Calu3 (cell line): Measurements from ENCODE around the gene SNRPA1. TPM values are rescaled to one million over a fixed set of nuclear protein-coding genes. Genes with fewer than 3 reads are reported as not detected.

Source experiments
- BruUV-seq: library from RNA; stranded (reverse); fragments of 400-500 nt; replicated peaks from 2 replicates; lab custom pipeline; 2021; lab: Mats Ljungman, UMichigan
- CTCF ChIA-PET: fragments of 300-600 bp; sonication (Branson Sonifier 250); formaldehyde crosslinking; loops from one replicate; lab custom pipeline; 2022; ENCODE audit warnings: antibody characterized with exemption; lab: Charles Lee
- DNase-seq: peaks from one replicate; pipeline ENCODE4 v3.0.0; 2022
- H3K27ac Mint-ChIP-seq: one replicate; pipeline ENCODE4 v1.8.0; 2022; ENCODE audit warnings: mixed read lengths; ENCODE audit not compliant: unreplicated experiment
- H3K27me3 Mint-ChIP-seq: one replicate; pipeline ENCODE4 v1.8.0; 2022; ENCODE audit warnings: mixed read lengths; ENCODE audit not compliant: unreplicated experiment
- H3K36me3 Mint-ChIP-seq: one replicate; pipeline ENCODE4 v1.8.0; 2022; ENCODE audit warnings: mild to moderate bottlenecking, moderate library complexity, mixed read lengths; ENCODE audit not compliant: insufficient read depth, unreplicated experiment
- H3K4me1 Mint-ChIP-seq: one replicate; pipeline ENCODE4 v1.8.0; 2022; ENCODE audit warnings: mild to moderate bottlenecking, low read depth, mixed read lengths; ENCODE audit not compliant: unreplicated experiment
- H3K4me3 Mint-ChIP-seq: one replicate; pipeline ENCODE4 v1.8.0; 2022; ENCODE audit warnings: mild to moderate bottlenecking, low read depth, moderate library complexity, mixed read lengths; ENCODE audit not compliant: unreplicated experiment
- H3K9me3 Mint-ChIP-seq: one replicate; pipeline ENCODE4 v1.8.0; 2022; ENCODE audit warnings: low read depth, mixed read lengths; ENCODE audit not compliant: unreplicated experiment
- intact Hi-C: fragments of 100-400 bp; cut with micrococcal nuclease; formaldehyde crosslinking; loops from one replicate; pipeline ENCODE4 v1.10.0; 2022; ENCODE audit not compliant: unreplicated experiment
- total RNA-seq: library from RNA; stranded (reverse); gene quantifications from 2 replicates; pipeline ENCODE4 v1.2.3, GENCODE V29; 2022
- TF ChIP-seq, protein P1 (sequence below): fragments of 200-600 bp; IDR thresholded peaks from one replicate; pipeline ENCODE4 v1.8.0; 2022; ENCODE audit warnings: antibody characterized with exemption; ENCODE audit not compliant: unreplicated experiment

The SNRPA1 gene
- total RNA-seq, 1 experiment from 2014 or later, result 140 TPM

DNA sequence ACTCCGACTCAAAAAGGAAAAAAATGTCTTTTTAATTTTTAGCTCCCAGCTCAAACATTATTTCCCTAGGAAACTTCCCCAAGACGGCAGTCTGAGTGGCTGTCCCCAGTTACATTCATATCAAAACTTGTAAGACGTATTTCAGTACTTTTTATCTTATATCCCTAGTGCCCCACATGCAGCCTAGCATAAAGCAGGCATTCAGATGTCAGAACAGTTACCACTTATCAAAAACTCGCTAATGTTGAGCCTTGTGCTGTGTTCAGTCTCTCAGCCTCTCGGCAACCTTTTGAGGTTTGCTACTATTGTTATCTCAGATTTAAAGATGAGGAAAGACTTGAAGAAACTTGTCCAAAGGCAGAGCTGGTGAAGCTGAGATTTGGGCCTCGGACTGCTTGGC is 11.1 kb downstream of the SNRPA1 start:
- CTCF ChIA-PET, result no interaction called here
- Mint-ChIP-seq H3K9me3 (no peaks in the 10 kb centered on the region), H3K27ac (no peak overlapping the region), H3K4me1 (peaks cover 8% of the 10 kb centered on the region), H3K36me3 (peaks cover 77% of the 10 kb centered on the region), H3K27me3 (no peaks in the 10 kb centered on the region), H3K4me3 (no peak overlapping the region)
- intact Hi-C loops, result no loop called here
- TF ChIP-seq, protein P1, sequence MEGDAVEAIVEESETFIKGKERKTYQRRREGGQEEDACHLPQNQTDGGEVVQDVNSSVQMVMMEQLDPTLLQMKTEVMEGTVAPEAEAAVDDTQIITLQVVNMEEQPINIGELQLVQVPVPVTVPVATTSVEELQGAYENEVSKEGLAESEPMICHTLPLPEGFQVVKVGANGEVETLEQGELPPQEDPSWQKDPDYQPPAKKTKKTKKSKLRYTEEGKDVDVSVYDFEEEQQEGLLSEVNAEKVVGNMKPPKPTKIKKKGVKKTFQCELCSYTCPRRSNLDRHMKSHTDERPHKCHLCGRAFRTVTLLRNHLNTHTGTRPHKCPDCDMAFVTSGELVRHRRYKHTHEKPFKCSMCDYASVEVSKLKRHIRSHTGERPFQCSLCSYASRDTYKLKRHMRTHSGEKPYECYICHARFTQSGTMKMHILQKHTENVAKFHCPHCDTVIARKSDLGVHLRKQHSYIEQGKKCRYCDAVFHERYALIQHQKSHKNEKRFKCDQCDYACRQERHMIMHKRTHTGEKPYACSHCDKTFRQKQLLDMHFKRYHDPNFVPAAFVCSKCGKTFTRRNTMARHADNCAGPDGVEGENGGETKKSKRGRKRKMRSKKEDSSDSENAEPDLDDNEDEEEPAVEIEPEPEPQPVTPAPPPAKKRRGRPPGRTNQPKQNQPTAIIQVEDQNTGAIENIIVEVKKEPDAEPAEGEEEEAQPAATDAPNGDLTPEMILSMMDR, result no peak
- no peak for DNase-seq
- no TSS peak for BruUV-seq

DNA sequence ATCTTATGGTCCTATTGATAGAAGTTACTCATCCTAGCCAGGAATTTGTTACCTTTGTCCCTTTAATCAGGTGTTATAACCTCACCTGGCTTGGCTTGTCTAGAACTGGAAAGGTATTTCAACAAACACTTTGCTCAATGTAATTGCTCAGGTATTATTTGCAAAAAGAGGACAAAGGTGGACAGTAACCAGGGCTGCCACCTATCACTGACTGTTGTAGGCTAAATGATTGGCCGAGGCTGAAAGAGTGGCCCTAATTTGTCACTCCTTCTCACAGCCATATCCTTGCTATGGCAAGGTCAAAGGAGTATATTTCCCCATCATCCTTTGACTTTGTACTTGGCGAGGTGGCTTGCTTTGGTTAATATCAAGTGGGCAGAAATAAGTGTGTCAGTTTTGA is 15.0 kb downstream of the SNRPA1 start:
- Mint-ChIP-seq H3K36me3 (peaks cover 83% of the 10 kb centered on the region), H3K4me3 (no peak overlapping the region), H3K27ac (no peak overlapping the region), H3K4me1 (peaks cover 1% of the 10 kb centered on the region), H3K9me3 (no peaks in the 10 kb centered on the region), H3K27me3 (no peaks in the 10 kb centered on the region)
- intact Hi-C loops, result no loop called here
- DNase-seq, result no peak
- CTCF ChIA-PET, result no interaction called here
- no TSS peak for BruUV-seq
- TF ChIP-seq, protein P1, result no peak

DNA sequence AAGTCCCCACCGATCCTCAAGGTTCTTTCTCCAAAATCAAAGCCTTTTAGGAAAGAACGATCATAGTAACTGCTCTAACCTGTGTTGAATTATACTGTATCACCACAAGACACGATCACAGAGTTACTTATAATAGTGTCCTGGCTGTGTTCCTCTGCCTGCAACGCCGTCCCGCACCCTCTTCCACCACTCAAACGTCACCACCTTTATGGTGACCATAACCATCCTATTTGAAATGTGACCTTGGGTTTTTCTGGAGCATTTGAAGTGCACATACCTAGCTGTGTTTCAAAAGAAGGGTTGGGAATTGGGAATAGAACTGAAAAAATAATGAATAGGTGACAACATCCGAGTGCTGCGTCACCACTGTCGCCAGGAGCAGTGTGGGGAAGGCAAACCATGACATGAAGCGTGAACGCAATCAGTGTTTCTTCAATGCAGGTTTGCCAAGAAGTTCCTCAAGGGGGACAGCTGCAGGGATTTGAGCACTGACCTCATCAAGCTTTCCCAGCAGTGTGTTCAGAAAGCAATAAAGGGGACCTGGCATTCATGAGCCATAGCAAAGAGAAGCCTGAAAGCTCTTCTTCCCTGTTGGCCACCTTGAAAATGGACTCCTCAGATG is 17.0 kb downstream of the SNRPA1 start:
- no peak for DNase-seq
- CTCF ChIA-PET, result no interaction called here
- Mint-ChIP-seq H3K27ac (peak overlapping the region; percentile 94), H3K4me1 (peaks cover 20% of the 10 kb centered on the region), H3K27me3 (no peaks in the 10 kb centered on the region), H3K36me3 (peaks cover 82% of the 10 kb centered on the region), H3K9me3 (no peaks in the 10 kb centered on the region), H3K4me3 (peak overlapping the region; percentile 91)
- TSS peak; percentile 98 for BruUV-seq
- intact Hi-C loops, result no loop called here
- TF ChIP-seq, protein P1, result no peak

DNA sequence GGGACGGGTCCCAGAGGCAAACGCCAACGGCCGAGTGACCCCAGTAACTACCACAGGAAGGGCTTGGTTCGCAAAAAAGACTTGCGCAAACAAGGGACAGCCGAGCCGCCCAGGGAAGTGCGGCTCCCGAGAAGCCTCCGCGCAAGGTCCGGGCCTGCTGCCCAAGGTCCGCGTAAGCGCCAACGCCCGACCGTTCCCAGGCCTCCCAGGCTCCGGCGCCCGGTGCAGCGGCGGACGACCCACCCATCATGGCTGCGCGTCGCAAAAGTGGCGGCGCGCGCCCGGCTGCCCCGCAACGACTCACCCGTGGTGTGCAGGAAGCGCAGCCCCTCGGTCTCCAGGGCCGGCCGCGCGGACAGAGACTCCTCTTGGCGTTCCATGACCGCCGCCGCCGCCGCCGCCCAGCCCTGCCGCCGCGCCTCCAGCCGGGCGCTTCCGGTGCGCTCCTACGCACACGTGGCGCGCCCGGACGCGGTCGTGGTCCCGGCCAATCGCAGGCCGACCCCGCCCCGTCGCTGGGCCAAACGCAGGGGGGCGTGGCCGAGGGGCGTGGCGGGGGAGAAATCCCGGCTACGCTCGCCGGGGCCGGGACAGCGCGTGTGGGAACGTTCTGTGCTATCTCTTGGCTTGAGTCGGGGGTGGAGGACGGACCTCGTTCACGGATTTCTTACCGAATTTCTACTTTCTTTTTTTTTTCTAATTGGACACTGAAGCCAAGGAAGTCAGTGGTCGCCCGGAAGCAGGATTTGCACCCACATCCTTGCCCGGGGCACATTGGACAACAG is 17.8 kb downstream of the SNRPA1 start, which contains the start of gene SELENOS:
TSS of gene SELENOS (minus strand) at position 448 of the 785 bp plus-strand sequence. CDS start at position 380, 68 bp downstream.
- H3K36me3 Mint-ChIP-seq, result peaks cover 82% of the 10 kb centered on the region
- CTCF ChIA-PET, result interaction anchor here (0.9 to 1.0 kb wide), 2 partner anchors 12 to 378 kb away, joined by 4 to 9 read pairs; no protein-coding TSS in a partner anchor
- TSS peak; percentile 46 for BruUV-seq
- peak; percentile 98 for DNase-seq
- intact Hi-C loops, result no loop called here
- H3K27me3 Mint-ChIP-seq, result no peaks in the 10 kb centered on the region
- peak within 1 kb of the TSS; percentile 94 for H3K27ac Mint-ChIP-seq
- H3K9me3 Mint-ChIP-seq, result no peaks in the 10 kb centered on the region
- peak within 1 kb of the TSS; percentile 91 for H3K4me3 Mint-ChIP-seq
- H3K4me1 Mint-ChIP-seq, result peaks cover 20% of the 10 kb centered on the region
- TF ChIP-seq, protein P1, result no peak
